Loucy (cell line): Measurements from ENCODE around the gene CFAP58.
A peak's percentile ranks its signal among the peaks of the same experiment; 100 is the strongest.

Experiments used
- H2AFZ ChIP-seq: fragments of 200-600 bp; sonication (generic); 2 replicates; pipeline ENCODE4 v1.6.0; 2016; ENCODE audit warnings: antibody characterized with exemption, mild to moderate bottlenecking, low read length, moderate library complexity
- H3F3A ChIP-seq: fragments of 200-600 bp; 2 replicates; pipeline ENCODE4 v1.6.0; 2016; ENCODE audit warnings: antibody characterized with exemption, low read depth, mild to moderate bottlenecking
- H3K27me3 ChIP-seq: fragments of 200-600 bp; sonication (generic); 2 replicates; pipeline ENCODE4 v1.6.1; 2014; ENCODE audit warnings: low read length, mild to moderate bottlenecking; ENCODE audit not compliant: insufficient read depth, poor library complexity, severe bottlenecking
- H3K36me3 ChIP-seq: fragments of 200-600 bp; sonication (generic); 2 replicates; pipeline ENCODE4 v1.6.1; 2016; ENCODE audit warnings: low read length; ENCODE audit not compliant: insufficient read depth
- H3K4me1 ChIP-seq: fragments of 200-600 bp; sonication (generic); 2 replicates; pipeline ENCODE4 v1.5.1; 2014; ENCODE audit warnings: low read length, mild to moderate bottlenecking; ENCODE audit not compliant: insufficient read depth, poor library complexity, severe bottlenecking
- H3K4me2 ChIP-seq: fragments of 200-600 bp; sonication (generic); 2 replicates; pipeline ENCODE4 v1.6.0; 2014; ENCODE audit warnings: antibody characterized with exemption, low read length, low read depth, mild to moderate bottlenecking; ENCODE audit not compliant: poor library complexity, severe bottlenecking
- H3K4me3 ChIP-seq: fragments of 200-600 bp; sonication (generic); 2 replicates; pipeline ENCODE4 v1.5.1; 2014; ENCODE audit warnings: low read length, mild to moderate bottlenecking, mixed read lengths; ENCODE audit not compliant: poor library complexity, severe bottlenecking
- H3K79me2 ChIP-seq: fragments of 200-600 bp; sonication (generic); 2 replicates; pipeline ENCODE4 v1.6.1; 2014; ENCODE audit warnings: low read length; ENCODE audit not compliant: insufficient read depth
- H3K9ac ChIP-seq: fragments of 200-600 bp; sonication (generic); 2 replicates; pipeline ENCODE4 v1.6.0; 2014; ENCODE audit warnings: mild to moderate bottlenecking, low read depth, low read length, moderate library complexity; ENCODE audit not compliant: poor library complexity, severe bottlenecking
- H3K9me2 ChIP-seq: fragments of 200-600 bp; sonication (generic); replicated peaks from 2 replicates; pipeline ENCODE4 v1.6.1; 2016; ENCODE audit warnings: low read depth, low read length, mixed read lengths
- H3K9me3 ChIP-seq: fragments of 200-600 bp; sonication (generic); 2 replicates; pipeline ENCODE4 v1.6.1; 2014; ENCODE audit warnings: mild to moderate bottlenecking, antibody characterized with exemption, low read length, low read depth; ENCODE audit not compliant: insufficient read depth
- H4K20me1 ChIP-seq: fragments of 200-600 bp; sonication (generic); 2 replicates; pipeline ENCODE4 v1.6.0; 2014; ENCODE audit warnings: antibody characterized with exemption, low read length, mild to moderate bottlenecking; ENCODE audit not compliant: insufficient read depth, poor library complexity, severe bottlenecking
- EZH2phosphoT487 ChIP-seq: fragments of 200-600 bp; IDR thresholded peaks from 2 replicates; pipeline ENCODE4 v1.6.1; 2018; ENCODE audit warnings: antibody characterized with exemption, mild to moderate bottlenecking, moderate library complexity, borderline replicate concordance
- TF ChIP-seq, protein P1 (sequence below): fragments of 200-600 bp; sonication (generic); conservative IDR thresholded peaks from 2 replicates; pipeline ENCODE4 v1.5.1; 2014; ENCODE audit warnings: mild to moderate bottlenecking, antibody characterized with exemption, low read length

The CFAP58 gene

DNA sequence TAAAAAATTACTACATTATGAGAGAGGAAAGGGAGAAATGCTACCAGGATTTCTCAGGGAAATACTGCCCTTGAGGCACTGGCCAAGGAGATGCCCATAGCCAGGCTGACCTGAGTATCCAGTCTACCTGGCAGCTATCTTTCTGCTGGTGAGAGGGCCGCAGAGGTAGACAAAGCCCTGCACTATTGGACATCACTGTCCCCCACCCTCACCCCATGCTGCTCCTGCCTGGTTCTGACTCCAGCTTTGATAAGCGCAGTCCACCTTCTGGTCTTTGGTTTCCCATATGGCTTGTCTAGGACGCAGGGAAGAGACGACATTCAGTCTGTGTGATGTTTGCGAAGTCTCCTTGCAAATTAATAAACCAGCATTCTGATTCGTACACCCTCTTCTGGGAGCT is 19.1 kb upstream of the CFAP58 start:
- Histone ChIP-seq H3K4me2 (peak overlapping the region; percentile 85), H3K9me3 (no peaks in the 10 kb centered on the region), H3K9ac (peak overlapping the region; percentile 90), H3K79me2 (peaks cover 87% of the 10 kb centered on the region), H2AFZ (no peak overlapping the region), H3F3A (no peaks in the 10 kb centered on the region), H3K36me3 (no peaks in the 10 kb centered on the region; the same call in 1 of the 2 replicates), H3K4me1 (peaks cover 82% of the 10 kb centered on the region), H3K4me3 (peak overlapping the region; percentile 99), H3K27me3 (no peaks in the 10 kb centered on the region), H4K20me1 (peaks cover 68% of the 10 kb centered on the region), H3K9me2 (no peaks in the 10 kb centered on the region)
- TF ChIP-seq, protein P1, sequence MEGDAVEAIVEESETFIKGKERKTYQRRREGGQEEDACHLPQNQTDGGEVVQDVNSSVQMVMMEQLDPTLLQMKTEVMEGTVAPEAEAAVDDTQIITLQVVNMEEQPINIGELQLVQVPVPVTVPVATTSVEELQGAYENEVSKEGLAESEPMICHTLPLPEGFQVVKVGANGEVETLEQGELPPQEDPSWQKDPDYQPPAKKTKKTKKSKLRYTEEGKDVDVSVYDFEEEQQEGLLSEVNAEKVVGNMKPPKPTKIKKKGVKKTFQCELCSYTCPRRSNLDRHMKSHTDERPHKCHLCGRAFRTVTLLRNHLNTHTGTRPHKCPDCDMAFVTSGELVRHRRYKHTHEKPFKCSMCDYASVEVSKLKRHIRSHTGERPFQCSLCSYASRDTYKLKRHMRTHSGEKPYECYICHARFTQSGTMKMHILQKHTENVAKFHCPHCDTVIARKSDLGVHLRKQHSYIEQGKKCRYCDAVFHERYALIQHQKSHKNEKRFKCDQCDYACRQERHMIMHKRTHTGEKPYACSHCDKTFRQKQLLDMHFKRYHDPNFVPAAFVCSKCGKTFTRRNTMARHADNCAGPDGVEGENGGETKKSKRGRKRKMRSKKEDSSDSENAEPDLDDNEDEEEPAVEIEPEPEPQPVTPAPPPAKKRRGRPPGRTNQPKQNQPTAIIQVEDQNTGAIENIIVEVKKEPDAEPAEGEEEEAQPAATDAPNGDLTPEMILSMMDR = no peak
- TF ChIP-seq EZH2phosphoT487 = no peak

DNA sequence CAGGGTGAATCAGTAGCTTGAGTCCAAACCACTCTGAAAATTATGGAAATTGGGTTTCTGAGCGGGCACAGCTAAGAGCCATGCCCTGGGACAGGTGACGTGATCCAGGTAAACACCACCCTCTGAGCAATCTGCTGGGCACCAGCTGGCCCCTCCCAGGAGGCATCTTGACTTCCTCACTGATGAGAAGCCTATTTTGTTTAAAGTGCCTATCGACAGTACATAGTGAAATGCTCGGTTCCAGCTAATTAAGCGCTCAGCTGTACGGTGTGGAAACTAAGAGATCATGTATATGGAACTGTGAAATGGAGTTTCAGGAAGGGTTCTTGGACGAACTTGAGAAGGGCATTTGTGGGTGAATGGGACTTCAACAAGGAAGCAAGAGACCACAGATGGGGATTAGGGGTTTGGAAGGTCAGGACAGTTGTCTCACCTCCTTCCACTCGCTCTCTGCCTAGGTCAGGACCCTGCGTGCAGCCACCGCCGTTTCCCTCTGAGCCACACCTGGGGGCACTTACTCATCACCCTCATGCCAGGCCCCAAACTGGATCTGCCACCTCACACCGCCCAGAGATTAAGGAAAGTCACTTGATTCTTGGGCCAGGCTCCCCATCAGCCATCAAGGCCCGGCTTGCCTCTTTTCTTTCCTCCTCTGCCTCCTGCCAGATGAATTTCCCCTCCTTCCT is 18.5 kb upstream of the CFAP58 start:
- Histone ChIP-seq H3K4me1 (peaks cover 81% of the 10 kb centered on the region), H2AFZ (no peak overlapping the region), H3K4me3 (peak overlapping the region; percentile 99), H3K9ac (peak overlapping the region; percentile 90), H3K36me3 (no peaks in the 10 kb centered on the region; the same call in 1 of the 2 replicates), H3K4me2 (peak overlapping the region; percentile 85), H3K9me3 (no peaks in the 10 kb centered on the region), H3K9me2 (no peaks in the 10 kb centered on the region), H3K27me3 (no peaks in the 10 kb centered on the region), H4K20me1 (peaks cover 68% of the 10 kb centered on the region), H3F3A (no peaks in the 10 kb centered on the region), H3K79me2 (peaks cover 83% of the 10 kb centered on the region)
- TF ChIP-seq EZH2phosphoT487 = no peak
- TF ChIP-seq, protein P1 = no peak

DNA sequence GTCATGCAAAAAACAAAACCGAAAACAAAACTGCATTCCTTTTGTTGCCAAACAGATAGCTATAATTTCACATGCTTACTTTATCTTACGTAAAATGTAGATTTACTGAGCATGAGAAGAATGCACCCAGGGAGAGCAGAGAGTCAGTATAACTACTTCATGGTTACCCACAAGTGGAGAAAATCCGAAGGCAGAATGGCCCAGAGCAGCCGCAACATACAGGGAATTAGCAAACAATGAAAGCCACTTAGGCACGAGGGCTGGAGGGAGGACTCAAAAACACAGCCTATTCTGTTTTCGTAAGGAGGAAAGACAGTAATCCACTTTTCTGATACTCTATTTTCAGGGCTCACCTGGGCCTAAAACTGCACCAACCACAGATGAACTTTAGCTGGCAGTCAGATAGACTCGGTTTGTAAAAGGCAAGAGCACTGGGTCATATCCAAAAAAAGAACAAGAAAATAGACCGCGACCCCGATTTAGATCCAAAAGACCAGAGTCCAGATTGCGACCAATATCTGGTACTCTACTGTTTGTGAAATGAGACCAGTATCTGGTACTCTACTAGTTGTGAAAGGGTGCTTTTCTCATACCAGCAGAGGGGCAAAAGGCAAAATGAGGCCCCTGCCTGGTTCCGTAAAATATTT is 16.7 kb upstream of the CFAP58 start:
- Histone ChIP-seq H3F3A (no peaks in the 10 kb centered on the region), H3K9me2 (no peaks in the 10 kb centered on the region), H4K20me1 (peaks cover 54% of the 10 kb centered on the region), H3K27me3 (no peaks in the 10 kb centered on the region), H2AFZ (no peak overlapping the region), H3K9ac (peak overlapping the region; percentile 90), H3K36me3 (no peaks in the 10 kb centered on the region), H3K79me2 (peaks cover 64% of the 10 kb centered on the region), H3K9me3 (no peaks in the 10 kb centered on the region), H3K4me2 (peak overlapping the region; percentile 85), H3K4me3 (peak overlapping the region; percentile 99), H3K4me1 (peaks cover 69% of the 10 kb centered on the region)
- TF ChIP-seq, protein P1 = no peak
- no peak for TF ChIP-seq EZH2phosphoT487
